Neutrophil (primary cell): ENCODE results near the gene IL1RAPL2.

Source experiments
- H3K27ac ChIP-seq: fragments of 200-600 bp; sonication (generic); 2 replicates; pipeline ENCODE4 v1.5.1; 2016; ENCODE audit warnings: mild to moderate bottlenecking, moderate library complexity
- H3K27me3 ChIP-seq: fragments of 200-600 bp; sonication (generic); 2 replicates; pipeline ENCODE4 v1.6.0; 2016; ENCODE audit warnings: mild to moderate bottlenecking
- H3K36me3 ChIP-seq: fragments of 200-600 bp; sonication (generic); 2 replicates; pipeline ENCODE4 v1.5.1; 2017
- H3K4me1 ChIP-seq, 2 experiments: fragments of 200-600 bp in 1 of 2; sonication (generic) in 1 of 2; 1 replicate in 1 of 2; 2 replicates in 1 of 2; pipeline versions ENCODE4 v1.5.1 to v1.6.1; 2013 to 2016; ENCODE audit warnings: low read depth in 1 of 2, low read length in 1 of 2, mild to moderate bottlenecking in 1 of 2, moderate library complexity in 1 of 2; ENCODE audit not compliant: control insufficient read depth in 1 of 2, insufficient read depth in 1 of 2
- H3K4me3 ChIP-seq, 2 experiments: fragments of 200-600 bp in 1 of 2; sonication (generic) in 1 of 2; 1 replicate in 1 of 2; 2 replicates in 1 of 2; pipeline ENCODE4 v1.5.1; 2013 to 2016; ENCODE audit warnings: low read depth in 1 of 2, low read length in 1 of 2, mild to moderate bottlenecking in 1 of 2, moderate library complexity in 1 of 2
- H3K9me3 ChIP-seq: fragments of 200-600 bp; sonication (generic); 2 replicates; pipeline ENCODE4 v1.5.1; 2016
- CTCF ChIP-seq: fragments of 200-600 bp; sonication (generic); IDR thresholded peaks from 2 replicates; pipeline ENCODE4 v1.5.1; 2016; ENCODE audit warnings: antibody characterized with exemption

IL1RAPL2 gene

GRCh38 chrX:105610411-105610810 lies 1044.4 kb downstream of the IL1RAPL2 start:
- TF ChIP-seq CTCF = no peak

GRCh38 chrX:105618393-105619101 lies 1052.5 kb downstream of the IL1RAPL2 start:
- no peak overlapping the region for H3K27ac ChIP-seq
- H3K4me1 ChIP-seq = no peaks in the 10 kb centered on the region
- H3K27me3 ChIP-seq = no peaks in the 10 kb centered on the region
- no peaks in the 10 kb centered on the region for H3K9me3 ChIP-seq
- no peaks in the 10 kb centered on the region for H3K36me3 ChIP-seq
- no peak overlapping the region for H3K4me3 ChIP-seq
- TF ChIP-seq CTCF = no peak

More at GRCh38 chrX:105610411-105610810, 1044.4 kb downstream of the IL1RAPL2 start:
- Histone ChIP-seq H3K4me1 (no peaks in the 10 kb centered on the region), H3K36me3 (no peaks in the 10 kb centered on the region), H3K4me3 (no peak overlapping the region), H3K27me3 (no peaks in the 10 kb centered on the region), H3K9me3 (no peaks in the 10 kb centered on the region), H3K27ac (no peak overlapping the region)

GRCh38 chrX:105634180-105634579 lies 1068.2 kb downstream of the IL1RAPL2 start:
- Histone ChIP-seq H3K4me3 (no peak overlapping the region), H3K27ac (no peak overlapping the region), H3K27me3 (no peaks in the 10 kb centered on the region), H3K4me1 (no peaks in the 10 kb centered on the region), H3K9me3 (no peaks in the 10 kb centered on the region), H3K36me3 (no peaks in the 10 kb centered on the region)
- no peak for TF ChIP-seq CTCF

GRCh38 chrX:105635794-105636193 lies 1069.8 kb downstream of the IL1RAPL2 start:
- Histone ChIP-seq H3K27ac (no peak overlapping the region), H3K4me3 (no peak overlapping the region), H3K36me3 (no peaks in the 10 kb centered on the region), H3K27me3 (no peaks in the 10 kb centered on the region), H3K9me3 (no peaks in the 10 kb centered on the region), H3K4me1 (no peaks in the 10 kb centered on the region)
- TF ChIP-seq CTCF = no peak

GRCh38 chrX:105636667-105637066 lies 1070.7 kb downstream of the IL1RAPL2 start:
- no peaks in the 10 kb centered on the region for H3K27me3 ChIP-seq
- no peaks in the 10 kb centered on the region for H3K4me1 ChIP-seq
- no peak overlapping the region for H3K27ac ChIP-seq
- no peak overlapping the region for H3K4me3 ChIP-seq
- no peak for TF ChIP-seq CTCF
- H3K9me3 ChIP-seq = no peaks in the 10 kb centered on the region
- no peaks in the 10 kb centered on the region for H3K36me3 ChIP-seq
